Measurements from ENCODE around the gene LRRN2.

The LRRN2 gene

DNA sequence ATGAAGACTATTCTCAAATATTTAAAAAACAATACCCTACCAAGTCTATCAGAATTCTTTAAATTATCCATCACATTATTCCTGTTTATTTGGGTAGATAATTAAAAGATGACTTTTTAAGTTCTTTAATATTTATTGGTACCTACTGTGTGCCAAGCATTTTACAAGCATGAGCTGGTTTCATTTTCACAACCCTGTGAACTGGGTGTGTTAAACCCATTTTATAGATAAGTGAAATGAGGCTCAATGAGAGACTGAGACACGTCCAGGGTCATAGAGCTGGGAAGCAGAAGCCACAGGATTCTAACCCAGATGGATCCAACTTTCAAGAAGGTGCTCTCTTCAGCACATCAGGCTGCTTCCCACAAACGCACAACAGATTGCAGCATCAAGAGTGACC is 12.3 kb downstream of the LRRN2 start:
- H3K27ac ChIP-seq (replicated peaks; ENCODE audit: low read length) = no peak overlapping the region
- peaks cover 1 to 3% of the 10 kb centered on the region in 2 donors for H3K4me1 ChIP-seq (ENCODE audit: control insufficient read depth in 2 of 2, insufficient read depth in 1 of 2, low read depth in 1 of 2, low read length in 2 of 2)
- H2AFZ ChIP-seq (ENCODE audit: low read length) = no peak overlapping the region
- H2AK5ac ChIP-seq (ENCODE audit: low read depth, low read length) = no peak overlapping the region
- no peaks in the 10 kb centered on the region for H3K79me1 ChIP-seq (ENCODE audit: low read depth, low read length)
- no peak overlapping the region for H3K18ac ChIP-seq (ENCODE audit: low read length)
- no peak overlapping the region for H2BK5ac ChIP-seq (ENCODE audit: low read length)
- H3K4me2 ChIP-seq (ENCODE audit: insufficient read depth, low read length, poor library complexity, severe bottlenecking) = no peak overlapping the region
- H3K4ac ChIP-seq (ENCODE audit: low read length) = no peak overlapping the region
- H2BK12ac ChIP-seq (ENCODE audit: low read length) = no peak overlapping the region
- H2BK15ac ChIP-seq (ENCODE audit: low read length) = no peak overlapping the region
- H3K4me3 ChIP-seq (ENCODE audit: low read length in 2 of 2) = no peak overlapping the region
- H3K27me3 ChIP-seq (ENCODE audit: control insufficient read depth in 3 of 3, insufficient read depth in 3 of 3, low read depth in 1 of 3, low read length in 3 of 3) = peaks cover 0 to 15% (median 0%) of the 10 kb centered on the region in 3 experiments
- H3K36me3 ChIP-seq (replicated peaks in 1 of 2; ENCODE audit: control insufficient read depth in 2 of 2, insufficient read depth in 2 of 2, low read length in 2 of 2) = no peaks in the 10 kb centered on the region
- no peak overlapping the region for H2BK120ac ChIP-seq (ENCODE audit: low read depth, low read length)
- no CpG with 5 or more reads among the region's 2 CpGs for WGBS, 2 donors (ENCODE audit: extremely low coverage in 2 of 2, insufficient read length in 2 of 2, insufficient replicate concordance in 1 of 2)
- no peaks in the 10 kb centered on the region for H3K9me3 ChIP-seq (replicated peaks in 1 of 2; ENCODE audit: control insufficient read depth in 2 of 2, insufficient read depth in 1 of 2, low read depth in 1 of 2, low read length in 2 of 2)
- no peak overlapping the region for H4K91ac ChIP-seq (ENCODE audit: low read depth, low read length, poor library complexity)
- H3K23ac ChIP-seq (ENCODE audit: low read depth, low read length, poor library complexity) = no peak overlapping the region
- no peak for DNase-seq (ENCODE audit: low spot score)
- no peak overlapping the region for H3K14ac ChIP-seq (ENCODE audit: low read length)
- no peak overlapping the region for H4K8ac ChIP-seq (ENCODE audit: low read depth, low read length)
- no peak overlapping the region for H3K9ac ChIP-seq (ENCODE audit: low read depth, low read length, poor library complexity)

DNA sequence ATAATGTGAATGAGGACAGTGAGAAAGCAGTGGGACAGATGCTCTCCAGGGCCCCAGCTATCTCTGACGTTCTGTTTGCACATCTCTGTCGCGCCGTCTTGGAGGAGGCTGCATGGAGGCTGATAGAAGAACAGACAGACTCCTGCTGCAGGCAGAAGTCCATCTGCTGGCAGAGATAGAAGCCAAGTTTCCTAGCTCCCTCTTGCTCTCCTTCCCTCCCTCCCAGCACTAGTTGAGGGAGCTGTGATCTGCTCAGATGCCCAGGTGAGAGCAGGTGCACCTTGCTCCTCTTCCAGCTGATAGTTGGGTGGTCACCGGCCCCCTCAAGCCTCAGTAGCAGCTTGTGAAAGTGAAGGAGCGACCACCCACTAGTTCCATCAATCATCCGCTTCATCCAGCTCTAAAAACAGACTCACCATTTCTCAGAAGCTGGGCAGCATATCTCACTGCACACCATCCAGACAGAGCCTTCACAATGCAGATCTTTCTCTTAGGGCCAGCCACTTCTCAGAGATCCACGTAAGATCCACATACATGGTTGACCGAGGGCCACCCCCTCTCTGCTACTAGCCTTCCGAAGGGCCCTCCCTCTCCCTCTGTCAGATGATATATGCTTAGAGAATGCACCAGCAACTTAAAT is 12.9 kb downstream of the LRRN2 start:
- Histone ChIP-seq H3K36me3 (replicated peaks in 1 of 2; ENCODE audit: control insufficient read depth in 2 of 2, insufficient read depth in 2 of 2, low read length in 2 of 2) (no peaks in the 10 kb centered on the region), H2BK12ac (ENCODE audit: low read length) (no peak overlapping the region), H2BK120ac (ENCODE audit: low read depth, low read length) (no peak overlapping the region), H3K4me1 (ENCODE audit: control insufficient read depth in 2 of 2, insufficient read depth in 1 of 2, low read depth in 1 of 2, low read length in 2 of 2) (peaks cover 1 to 3% of the 10 kb centered on the region in 2 donors), H3K23ac (ENCODE audit: low read depth, low read length, poor library complexity) (no peak overlapping the region), H3K27ac (replicated peaks; ENCODE audit: low read length) (no peak overlapping the region), H3K18ac (ENCODE audit: low read length) (no peak overlapping the region), H3K9me3 (replicated peaks in 1 of 2; ENCODE audit: control insufficient read depth in 2 of 2, insufficient read depth in 1 of 2, low read depth in 1 of 2, low read length in 2 of 2) (no peaks in the 10 kb centered on the region), H2BK5ac (ENCODE audit: low read length) (no peak overlapping the region), H3K14ac (ENCODE audit: low read length) (no peak overlapping the region), H3K9ac (ENCODE audit: low read depth, low read length, poor library complexity) (no peak overlapping the region), H3K4ac (ENCODE audit: low read length) (no peak overlapping the region), H2BK15ac (ENCODE audit: low read length) (no peak overlapping the region), H4K91ac (ENCODE audit: low read depth, low read length, poor library complexity) (no peak overlapping the region), H4K8ac (ENCODE audit: low read depth, low read length) (no peak overlapping the region), H3K27me3 (ENCODE audit: control insufficient read depth in 3 of 3, insufficient read depth in 3 of 3, low read depth in 1 of 3, low read length in 3 of 3) (peaks cover 0 to 10% (median 0%) of the 10 kb centered on the region in 3 experiments), H3K79me1 (ENCODE audit: low read depth, low read length) (no peaks in the 10 kb centered on the region), H2AFZ (ENCODE audit: low read length) (no peak overlapping the region), H3K4me2 (ENCODE audit: insufficient read depth, low read length, poor library complexity, severe bottlenecking) (no peak overlapping the region), H2AK5ac (ENCODE audit: low read depth, low read length) (no peak overlapping the region), H3K4me3 (ENCODE audit: low read length in 2 of 2) (no peak overlapping the region)
- WGBS, 2 donors (ENCODE audit: extremely low coverage in 2 of 2, insufficient read length in 2 of 2, insufficient replicate concordance in 1 of 2) = no CpG with 5 or more reads among the region's 10 CpGs
- DNase-seq (ENCODE audit: low spot score) = no peak

DNA sequence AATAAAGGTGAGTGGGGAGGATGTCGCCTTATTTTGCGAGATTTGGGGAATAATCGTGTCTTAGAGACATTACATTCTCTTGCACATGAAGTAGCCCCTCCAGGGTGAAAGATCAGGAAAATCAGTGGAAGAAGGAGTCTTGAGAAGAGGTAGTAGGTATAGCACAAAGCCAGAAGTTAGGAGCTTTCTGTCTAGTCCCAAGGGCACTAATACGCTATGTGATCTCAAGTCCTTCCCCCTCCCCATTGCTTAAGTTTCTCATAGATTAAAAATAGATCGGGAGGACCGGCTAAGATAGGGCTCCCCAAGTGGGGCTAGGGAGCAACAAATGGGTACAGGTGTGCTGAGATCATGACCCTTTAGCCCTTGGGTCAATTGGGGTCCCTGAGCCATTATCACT is 13.5 kb downstream of the LRRN2 start:
- Histone ChIP-seq H3K4me1 (ENCODE audit: control insufficient read depth in 2 of 2, insufficient read depth in 1 of 2, low read depth in 1 of 2, low read length in 2 of 2) (peaks cover 1 to 3% of the 10 kb centered on the region in 2 donors), H2AK5ac (ENCODE audit: low read depth, low read length) (no peak overlapping the region), H3K23ac (ENCODE audit: low read depth, low read length, poor library complexity) (no peak overlapping the region), H2BK5ac (ENCODE audit: low read length) (no peak overlapping the region), H4K91ac (ENCODE audit: low read depth, low read length, poor library complexity) (no peak overlapping the region), H3K14ac (ENCODE audit: low read length) (no peak overlapping the region), H4K8ac (ENCODE audit: low read depth, low read length) (no peak overlapping the region), H3K9me3 (replicated peaks in 1 of 2; ENCODE audit: control insufficient read depth in 2 of 2, insufficient read depth in 1 of 2, low read depth in 1 of 2, low read length in 2 of 2) (no peaks in the 10 kb centered on the region), H3K18ac (ENCODE audit: low read length) (no peak overlapping the region), H3K27ac (replicated peaks; ENCODE audit: low read length) (no peak overlapping the region), H2BK15ac (ENCODE audit: low read length) (no peak overlapping the region), H3K4me2 (ENCODE audit: insufficient read depth, low read length, poor library complexity, severe bottlenecking) (no peak overlapping the region), H3K9ac (ENCODE audit: low read depth, low read length, poor library complexity) (no peak overlapping the region), H3K4ac (ENCODE audit: low read length) (no peak overlapping the region), H2BK120ac (ENCODE audit: low read depth, low read length) (no peak overlapping the region), H3K4me3 (ENCODE audit: low read length in 2 of 2) (no peak overlapping the region), H3K36me3 (replicated peaks in 1 of 2; ENCODE audit: control insufficient read depth in 2 of 2, insufficient read depth in 2 of 2, low read length in 2 of 2) (no peaks in the 10 kb centered on the region), H2AFZ (ENCODE audit: low read length) (no peak overlapping the region), H2BK12ac (ENCODE audit: low read length) (no peak overlapping the region), H3K79me1 (ENCODE audit: low read depth, low read length) (no peaks in the 10 kb centered on the region), H3K27me3 (ENCODE audit: control insufficient read depth in 3 of 3, insufficient read depth in 3 of 3, low read depth in 1 of 3, low read length in 3 of 3) (peaks cover 0 to 10% (median 0%) of the 10 kb centered on the region in 3 experiments)
- WGBS, 2 donors (ENCODE audit: extremely low coverage in 2 of 2, insufficient read length in 2 of 2, insufficient replicate concordance in 1 of 2) = no CpG with 5 or more reads among the region's 6 CpGs
- DNase-seq (ENCODE audit: low spot score) = no peak

DNA sequence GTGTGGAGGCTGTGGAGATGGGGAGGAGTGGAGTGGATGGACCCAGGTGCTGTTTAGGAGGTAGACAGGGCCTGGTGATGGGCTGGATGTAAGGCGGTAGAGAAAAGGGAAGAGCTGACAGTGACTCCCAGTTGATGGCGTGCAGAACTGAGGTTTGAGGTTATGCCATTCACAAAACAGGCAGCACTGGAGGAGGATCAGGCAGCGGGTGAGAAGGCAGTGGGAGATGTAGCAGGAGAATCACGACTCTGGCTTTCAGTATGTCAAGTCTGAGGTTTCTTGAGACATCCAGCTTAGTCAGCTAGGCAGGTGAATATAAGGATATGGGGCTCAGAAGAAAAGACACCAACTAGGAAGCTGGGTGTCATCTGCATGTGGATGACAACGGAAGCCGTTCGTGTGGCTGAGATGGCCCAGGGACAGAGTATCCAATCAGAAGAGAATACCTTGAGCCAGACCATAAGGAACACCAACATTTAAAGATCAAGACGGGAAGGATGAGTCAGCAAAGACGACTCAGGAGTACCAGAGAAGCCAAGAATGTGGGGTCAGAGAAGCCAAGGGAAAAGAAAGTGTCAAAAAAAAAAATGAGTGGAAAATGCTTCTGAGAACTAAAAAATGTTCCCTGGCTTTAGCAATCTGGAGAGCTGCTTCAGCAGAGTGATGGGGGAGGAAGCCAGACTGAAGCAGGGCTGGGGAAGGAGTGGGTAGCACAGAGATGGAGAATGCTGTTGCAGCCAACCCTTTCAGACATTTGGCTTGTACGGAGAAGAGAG is 15.2 kb downstream of the LRRN2 start:
- Histone ChIP-seq H2BK12ac (ENCODE audit: low read length) (no peak overlapping the region), H2AFZ (ENCODE audit: low read length) (no peak overlapping the region), H3K27ac (replicated peaks; ENCODE audit: low read length) (no peak overlapping the region), H3K27me3 (ENCODE audit: control insufficient read depth in 3 of 3, insufficient read depth in 3 of 3, low read depth in 1 of 3, low read length in 3 of 3) (peaks cover 0 to 6% (median 0%) of the 10 kb centered on the region in 3 experiments), H4K91ac (ENCODE audit: low read depth, low read length, poor library complexity) (no peak overlapping the region), H3K79me1 (ENCODE audit: low read depth, low read length) (no peaks in the 10 kb centered on the region), H3K23ac (ENCODE audit: low read depth, low read length, poor library complexity) (no peak overlapping the region), H3K4me3 (ENCODE audit: low read length in 2 of 2) (no peak overlapping the region), H4K8ac (ENCODE audit: low read depth, low read length) (no peak overlapping the region), H3K4ac (ENCODE audit: low read length) (no peak overlapping the region), H3K9me3 (replicated peaks in 1 of 2; ENCODE audit: control insufficient read depth in 2 of 2, insufficient read depth in 1 of 2, low read depth in 1 of 2, low read length in 2 of 2) (no peaks in the 10 kb centered on the region), H3K4me1 (ENCODE audit: control insufficient read depth in 2 of 2, insufficient read depth in 1 of 2, low read depth in 1 of 2, low read length in 2 of 2) (peaks cover 1 to 3% of the 10 kb centered on the region in 2 donors), H2BK120ac (ENCODE audit: low read depth, low read length) (no peak overlapping the region), H2BK15ac (ENCODE audit: low read length) (no peak overlapping the region), H2BK5ac (ENCODE audit: low read length) (no peak overlapping the region), H3K36me3 (replicated peaks in 1 of 2; ENCODE audit: control insufficient read depth in 2 of 2, insufficient read depth in 2 of 2, low read length in 2 of 2) (no peaks in the 10 kb centered on the region), H3K14ac (ENCODE audit: low read length) (no peak overlapping the region), H3K18ac (ENCODE audit: low read length) (no peak overlapping the region), H3K4me2 (ENCODE audit: insufficient read depth, low read length, poor library complexity, severe bottlenecking) (no peak overlapping the region), H2AK5ac (ENCODE audit: low read depth, low read length) (no peak overlapping the region), H3K9ac (ENCODE audit: low read depth, low read length, poor library complexity) (no peak overlapping the region)
- no CpG with 5 or more reads among the region's 10 CpGs for WGBS, 2 donors (ENCODE audit: extremely low coverage in 2 of 2, insufficient read length in 2 of 2, insufficient replicate concordance in 1 of 2)
- DNase-seq (ENCODE audit: low spot score) = no peak

Data from neuronal stem cell (in vitro differentiated cells).